ENCODE data around the gene WNT3A.
"Not testable (repeated sequence)": the region's sequence is repeated elsewhere in the genome, so short reads cannot be mapped to it uniquely, and the experiment has no call there.

The WNT3A gene

GRCh38 chr1:228006786-228007048 lies at the start of gene WNT3A:
Gene WNT3A, plus strand, starts transcription at chr1:228006998. Its CDS starts 131 bp downstream, at chr1:228007129.
- no peak for TF ChIP-seq POLR2A (IDR thresholded peaks at IDR 0.05; ENCODE audit: low read depth, low read length)
- FAIRE-seq = no peak
- no peak for DNase-seq (ENCODE audit: insufficient read length, low spot score)

- FAIRE-seq (no peak), DNase-seq (ENCODE audit: insufficient read length, low spot score) (no peak)
- no peak for TF ChIP-seq POLR2A (IDR thresholded peaks at IDR 0.05; ENCODE audit: low read depth, low read length)
Measured at GRCh38 chr1:227958617-227959324, 48.0 kb upstream of the WNT3A start.

GRCh38 chr1:227959325-227959860 lies 47.4 kb upstream of the WNT3A start:
- FAIRE-seq (no peak), DNase-seq (ENCODE audit: insufficient read length, low spot score) (no peak)
- TF ChIP-seq POLR2A (IDR thresholded peaks at IDR 0.05; ENCODE audit: low read depth, low read length) = no peak

GRCh38 chr1:227961651-227962466 lies 44.9 kb upstream of the WNT3A start:
- TF ChIP-seq POLR2A (IDR thresholded peaks at IDR 0.05; ENCODE audit: low read depth, low read length) = no peak
- FAIRE-seq (no peak), DNase-seq (ENCODE audit: insufficient read length, low spot score) (no peak)

GRCh38 chr1:227966733-227967132 lies 40.1 kb upstream of the WNT3A start:
- DNase-seq (ENCODE audit: insufficient read length, low spot score); FAIRE-seq: not testable (repeated sequence)

GRCh38 chr1:227967815-227968214 lies 39.0 kb upstream of the WNT3A start:
- DNase-seq (ENCODE audit: insufficient read length, low spot score); FAIRE-seq: not testable (repeated sequence)

- not testable (repeated sequence) for DNase-seq (ENCODE audit: insufficient read length, low spot score); FAIRE-seq
Measured at GRCh38 chr1:227970076-227970995, 36.5 kb upstream of the WNT3A start.

GRCh38 chr1:227971216-227971615 lies 35.6 kb upstream of the WNT3A start:
- FAIRE-seq; DNase-seq (ENCODE audit: insufficient read length, low spot score): not testable (repeated sequence)

- not testable (repeated sequence) for FAIRE-seq; DNase-seq (ENCODE audit: insufficient read length, low spot score)
Measured at GRCh38 chr1:227971643-227972282, 35.0 kb upstream of the WNT3A start.

- not testable (repeated sequence) for DNase-seq (ENCODE audit: insufficient read length, low spot score); FAIRE-seq
Measured at GRCh38 chr1:227972283-227972679, 34.5 kb upstream of the WNT3A start.

- DNase-seq (ENCODE audit: insufficient read length, low spot score); FAIRE-seq: not testable (repeated sequence)
Measured at GRCh38 chr1:227972843-227973374, 33.9 kb upstream of the WNT3A start.

GRCh38 chr1:227973724-227974288 lies 33.0 kb upstream of the WNT3A start:
- FAIRE-seq; DNase-seq (ENCODE audit: insufficient read length, low spot score): not testable (repeated sequence)

GRCh38 chr1:227975583-227976283 lies 31.1 kb upstream of the WNT3A start:
- DNase-seq (ENCODE audit: insufficient read length, low spot score); FAIRE-seq: not testable (repeated sequence)
